GM19025 (cell line): ENCODE results near the gene RBM33.

Experiments
- ATAC-seq: cut with Tn5 transposase; IDR thresholded peaks from one replicate; pipeline ENCODE4 v1.9.1; 2021; ENCODE audit warnings: mild to moderate bottlenecking, low read depth, moderate library complexity; ENCODE audit not compliant: unreplicated experiment

RBM33 gene

DNA sequence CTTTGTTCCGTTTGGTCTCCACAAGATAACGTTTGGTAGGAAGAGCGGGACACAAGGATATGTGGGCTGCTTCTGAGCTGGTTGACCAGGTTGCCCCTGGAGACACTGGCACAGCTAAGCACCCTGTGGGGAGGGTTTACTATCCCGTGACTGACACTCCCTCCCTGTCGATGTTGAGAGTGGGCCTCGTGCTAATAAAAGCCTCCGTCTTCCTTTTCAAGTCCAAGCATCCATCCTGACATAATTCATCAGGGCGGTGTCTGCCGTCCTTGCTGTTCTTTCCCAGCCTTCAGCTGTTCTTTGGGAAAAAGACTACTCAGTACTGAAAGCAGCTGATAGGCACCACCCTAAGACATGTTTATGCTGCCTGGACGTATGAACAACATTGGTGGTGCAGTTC is 118.2 kb downstream of the RBM33 start:
- no peak for ATAC-seq

DNA sequence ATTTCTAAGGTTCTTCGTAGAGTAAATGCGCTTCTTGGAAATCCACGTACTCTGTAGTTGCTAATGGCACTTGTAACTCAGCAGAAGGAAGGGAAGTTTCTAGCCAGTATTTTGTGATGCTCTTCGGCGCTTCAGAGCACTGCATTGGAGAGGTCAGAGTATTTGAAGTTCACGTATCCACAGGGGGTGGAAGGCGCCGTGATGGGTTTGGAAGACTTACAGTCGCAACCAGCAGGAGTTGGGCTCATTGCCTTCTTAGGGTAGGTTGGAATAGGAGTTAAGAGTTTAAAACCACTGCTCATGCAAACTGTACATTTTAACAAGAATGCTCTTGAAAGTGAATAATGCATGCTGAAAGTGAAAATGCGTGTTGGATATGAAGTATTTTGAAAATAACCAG is 118.7 kb downstream of the RBM33 start:
- ATAC-seq = no peak

DNA sequence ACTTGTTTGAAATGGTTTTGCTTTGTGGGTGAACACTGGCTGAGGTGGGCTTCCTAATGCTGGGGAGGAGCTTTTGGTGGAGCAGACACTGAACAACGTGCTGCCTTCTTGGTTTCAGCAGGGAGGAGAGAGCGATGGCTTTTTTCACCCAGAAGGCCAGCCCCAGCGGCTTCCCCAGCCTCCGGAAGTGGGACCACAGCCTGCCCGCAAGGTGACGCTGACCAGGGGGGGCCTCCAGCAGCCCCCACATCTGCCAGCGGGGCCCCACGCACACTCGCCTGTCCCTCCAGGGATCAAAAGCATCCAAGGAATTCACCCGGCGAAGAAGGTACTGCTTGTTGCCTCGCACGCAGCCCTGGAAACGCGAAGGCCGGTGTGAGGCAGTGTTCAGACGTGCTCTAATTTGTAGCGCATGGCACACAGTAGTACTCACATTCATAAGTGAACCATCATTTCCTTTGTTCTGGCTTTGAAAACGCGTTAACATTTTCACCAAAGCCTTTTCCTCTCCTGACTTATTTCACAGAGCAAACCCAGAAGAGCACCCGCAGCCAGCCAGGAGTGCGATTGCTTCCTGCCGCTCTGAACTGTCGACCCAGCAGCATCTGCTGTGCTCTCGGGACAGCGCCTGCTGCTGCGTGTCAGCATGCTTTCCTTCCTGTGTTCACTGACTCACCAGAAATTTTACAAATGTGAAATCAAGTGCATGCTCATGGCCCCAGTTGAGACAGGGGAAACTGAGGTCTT is 119.4 kb downstream of the RBM33 start:
- ATAC-seq = no peak

DNA sequence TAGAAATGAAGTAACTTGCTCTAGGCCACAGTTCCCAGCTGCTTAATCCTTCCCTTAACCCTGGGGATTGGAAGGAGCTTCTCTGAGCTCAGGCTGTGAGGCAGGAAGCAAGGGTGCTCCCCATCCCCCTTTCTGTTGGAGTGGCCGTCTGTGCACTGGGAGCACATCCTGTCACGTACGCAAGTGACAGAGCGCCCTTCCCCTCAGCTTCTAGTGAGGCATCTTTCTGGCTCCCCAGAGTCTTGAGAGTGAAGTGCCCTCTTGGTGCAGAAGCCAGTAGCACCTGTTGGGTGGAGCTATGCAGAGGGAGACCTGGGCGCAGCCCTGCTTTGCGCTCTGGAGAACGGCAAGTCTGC is 120.0 kb downstream of the RBM33 start:
- ATAC-seq = no peak

DNA sequence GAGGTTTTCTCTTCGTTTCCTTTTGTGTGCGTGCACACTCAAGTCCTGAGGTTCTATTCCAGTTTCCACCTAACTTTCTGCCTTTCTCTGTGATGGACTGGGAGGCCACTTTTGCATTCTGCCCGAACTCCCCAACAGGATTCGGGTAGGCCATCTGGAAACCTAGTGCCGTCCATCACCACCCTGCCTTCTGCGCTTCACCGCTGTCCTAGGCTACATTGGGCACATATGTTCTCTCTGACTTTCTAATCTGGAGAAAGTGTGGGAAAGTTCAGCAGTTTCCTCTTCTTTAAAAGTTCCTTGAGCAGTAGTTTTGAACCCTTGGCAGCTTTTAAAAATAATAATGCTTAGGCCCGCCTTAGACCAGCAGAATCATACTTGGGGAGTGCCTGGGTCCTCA is 121.0 kb downstream of the RBM33 start:
- no peak for ATAC-seq

DNA sequence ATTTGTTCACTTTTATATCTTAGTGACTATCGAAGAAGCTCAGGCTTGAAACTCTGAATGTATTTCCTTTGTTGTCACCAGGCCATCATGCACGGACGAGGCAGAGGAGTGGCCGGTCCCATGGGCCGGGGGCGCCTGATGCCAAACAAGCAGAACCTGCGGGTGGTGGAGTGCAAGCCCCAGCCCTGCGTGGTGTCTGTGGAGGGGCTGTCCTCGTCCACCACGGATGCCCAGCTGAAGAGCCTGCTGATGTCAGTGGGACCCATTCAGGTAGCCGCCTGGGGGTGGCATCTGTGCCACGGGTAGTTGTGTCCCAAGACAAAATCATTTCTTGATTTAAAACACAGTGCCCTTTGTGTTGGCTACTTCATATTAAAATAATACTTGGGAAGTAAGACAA is 121.9 kb downstream of the RBM33 start:
- no peak for ATAC-seq

DNA sequence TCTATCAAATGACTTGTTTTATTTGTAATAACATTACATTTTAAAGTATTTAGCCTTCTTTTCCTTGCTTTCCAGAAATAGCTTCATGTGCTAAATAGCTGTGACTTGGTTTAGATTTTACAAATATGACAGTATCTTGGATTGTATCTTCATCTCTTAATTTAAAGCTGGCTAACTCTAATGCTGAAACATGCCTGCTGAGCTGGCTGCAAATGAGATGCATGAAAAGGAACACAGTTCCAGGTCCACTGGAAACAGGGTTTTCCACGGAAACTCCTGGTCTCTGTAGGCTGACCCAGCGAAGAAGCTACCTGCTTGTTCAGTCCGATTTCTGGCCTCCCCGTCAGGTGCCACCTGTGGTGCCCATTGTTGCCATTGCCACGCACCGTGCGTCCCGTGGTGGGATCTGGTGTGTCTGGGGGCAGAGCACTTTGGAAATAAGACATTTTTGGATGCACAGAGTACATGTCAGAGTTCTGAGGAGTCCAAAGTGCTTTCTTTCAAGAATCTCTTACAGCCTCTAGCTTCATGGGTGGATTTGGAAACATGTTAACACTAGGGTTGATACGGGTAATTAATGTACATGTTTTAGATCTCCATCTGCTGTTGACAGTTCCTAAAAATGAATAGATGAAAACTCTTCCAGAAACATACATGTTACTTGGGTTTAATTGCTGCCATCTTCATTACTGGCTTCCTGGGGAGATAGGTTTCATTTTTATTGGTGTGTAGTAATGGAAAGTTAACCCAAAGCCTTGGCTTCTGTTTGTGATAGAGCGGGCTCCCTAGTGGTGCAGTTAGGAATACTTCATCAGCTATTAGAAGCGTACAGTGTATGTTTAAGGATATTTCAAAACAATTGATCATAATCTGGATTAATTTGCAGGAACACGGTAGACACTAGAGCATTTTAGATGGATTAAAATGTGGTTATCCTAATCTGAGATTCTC is 122.8 kb downstream of the RBM33 start:
- no peak for ATAC-seq

DNA sequence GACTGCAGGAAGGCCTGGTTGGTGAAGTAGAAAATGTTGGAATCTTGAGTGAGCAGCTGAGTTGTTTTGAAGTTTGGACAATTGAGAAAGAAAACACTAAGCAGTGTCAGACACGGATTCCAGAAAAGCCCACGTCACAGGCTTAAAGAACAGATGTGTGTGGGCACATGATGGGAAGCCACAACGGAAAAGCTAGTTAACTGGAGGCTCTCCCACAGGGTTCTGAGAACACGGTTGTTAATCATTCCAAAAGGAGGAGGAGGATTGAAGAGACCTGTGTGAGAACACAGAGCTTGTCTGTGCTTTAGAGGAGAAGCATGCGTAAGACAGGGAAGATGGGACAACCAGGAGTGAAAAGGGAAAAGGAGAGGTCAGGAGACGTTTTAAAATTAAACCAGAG is 125.2 kb downstream of the RBM33 start:
- ATAC-seq = no peak

DNA sequence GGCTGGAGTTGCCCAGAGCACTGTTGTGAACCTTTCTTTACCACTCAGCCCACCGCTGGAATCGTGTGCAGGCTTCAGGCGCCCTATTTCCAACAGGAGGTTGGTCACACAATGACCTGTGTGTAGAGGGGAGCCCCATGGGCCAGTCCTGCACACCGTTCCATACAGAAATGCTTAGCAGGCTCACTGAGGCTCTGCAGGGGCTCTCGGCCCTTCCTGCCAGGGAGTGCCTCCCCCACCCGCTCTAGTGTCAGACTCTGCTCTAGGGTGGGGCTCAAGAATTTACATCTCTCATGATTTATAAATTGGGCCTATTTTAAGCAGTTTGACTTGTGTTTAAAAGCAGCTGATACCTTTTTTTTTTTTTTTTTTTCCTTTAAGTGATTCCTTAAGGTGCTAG is 125.8 kb downstream of the RBM33 start:
- no peak for ATAC-seq

DNA sequence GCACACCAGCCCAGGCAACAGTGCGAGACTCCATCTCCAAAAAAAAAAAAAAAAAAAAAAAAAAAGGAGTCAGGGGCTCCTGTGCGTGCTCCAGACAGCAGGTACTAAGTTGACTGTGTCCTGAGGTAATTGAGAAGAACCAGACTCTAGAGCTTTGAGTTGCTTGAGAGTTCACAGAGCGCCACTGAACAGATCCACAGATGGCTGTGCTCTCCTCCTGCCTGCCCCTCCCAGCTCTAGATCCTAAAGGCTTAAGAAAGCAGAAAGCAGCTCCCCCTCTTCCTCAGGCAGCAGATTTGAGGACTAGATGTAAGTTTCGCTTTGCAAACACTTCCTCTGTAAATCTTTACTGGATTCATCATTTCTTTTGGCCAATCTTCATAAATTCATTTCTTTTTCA is 129.1 kb downstream of the RBM33 start:
- no peak for ATAC-seq

DNA sequence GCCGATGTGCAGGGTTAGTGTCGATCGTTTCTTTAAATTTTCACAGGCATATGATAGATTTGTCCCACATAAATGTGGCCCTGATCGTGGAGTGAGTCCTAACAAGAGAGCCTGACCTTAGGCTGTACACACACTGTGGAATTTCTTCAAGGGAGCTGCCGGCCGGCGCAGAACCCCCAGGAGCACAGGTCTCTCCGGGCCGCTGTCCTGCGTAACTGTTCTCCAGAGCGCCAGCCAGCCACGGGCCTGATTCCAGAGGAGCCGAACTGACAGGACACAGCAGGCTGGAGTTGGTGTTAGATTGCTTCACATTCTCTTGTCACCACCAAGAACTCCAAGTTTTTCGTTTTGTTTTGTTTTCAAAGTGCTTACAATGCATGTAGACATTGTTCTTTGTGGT is 130.5 kb downstream of the RBM33 start:
- no peak for ATAC-seq

DNA sequence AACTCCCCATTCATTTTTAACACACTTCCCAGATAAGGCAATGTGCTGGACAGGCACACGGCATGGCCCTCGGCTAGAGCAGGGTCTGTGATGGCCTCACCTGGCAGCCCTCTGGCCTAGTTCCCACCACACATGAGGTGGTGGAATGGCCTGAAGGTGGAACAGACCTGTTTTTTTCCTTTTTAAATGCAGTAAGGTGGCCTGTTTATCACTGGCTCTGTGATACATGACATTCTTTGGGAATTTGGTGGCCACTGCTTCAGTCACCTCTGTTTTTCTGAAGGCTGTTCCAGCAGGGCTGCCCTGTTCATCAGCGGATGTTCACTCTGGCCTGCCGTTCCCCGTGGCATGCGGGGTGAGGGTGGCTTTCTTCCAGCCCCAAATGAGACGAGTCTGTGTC is 131.2 kb downstream of the RBM33 start:
- ATAC-seq = no peak

DNA sequence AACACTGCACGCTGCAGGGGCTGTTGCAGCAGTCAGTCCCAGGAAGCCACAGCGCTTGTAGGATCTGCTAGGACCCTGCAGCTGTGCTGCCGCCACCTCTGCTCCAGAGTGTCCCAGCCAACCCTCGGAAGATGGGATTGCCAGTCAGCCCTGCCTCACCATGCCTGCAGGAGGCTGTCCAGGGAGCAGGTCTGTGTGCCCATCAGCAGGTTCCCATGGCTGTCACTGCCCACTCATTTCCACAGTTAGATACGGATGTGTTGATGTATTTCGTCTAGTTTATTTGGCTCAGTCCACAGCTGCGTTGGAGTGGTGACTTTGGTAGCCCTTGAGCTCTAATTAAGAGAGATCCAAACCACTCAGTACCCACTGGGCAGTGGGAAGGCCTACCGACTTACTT is 132.1 kb downstream of the RBM33 start:
- ATAC-seq = no peak

DNA sequence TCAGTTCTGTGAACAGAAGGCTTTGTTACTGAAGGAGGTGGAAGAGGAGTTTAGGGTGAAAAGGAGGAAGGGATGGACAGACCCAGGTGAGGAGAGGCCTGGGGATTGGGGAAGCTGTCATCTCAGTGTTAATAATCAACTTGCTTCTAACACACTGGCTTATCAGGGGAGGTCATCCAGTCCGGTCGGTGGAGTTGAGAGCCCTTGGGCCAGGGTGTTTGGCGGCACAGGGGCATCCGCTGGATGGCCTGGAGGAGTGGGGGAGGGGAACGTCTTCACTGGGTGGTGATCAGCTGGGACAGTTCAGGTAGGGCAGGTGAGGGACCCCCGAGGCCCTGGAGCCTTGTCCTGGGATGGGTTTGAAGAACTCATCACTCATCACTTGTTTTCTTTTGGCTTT is 133.9 kb downstream of the RBM33 start:
- ATAC-seq = no peak

DNA sequence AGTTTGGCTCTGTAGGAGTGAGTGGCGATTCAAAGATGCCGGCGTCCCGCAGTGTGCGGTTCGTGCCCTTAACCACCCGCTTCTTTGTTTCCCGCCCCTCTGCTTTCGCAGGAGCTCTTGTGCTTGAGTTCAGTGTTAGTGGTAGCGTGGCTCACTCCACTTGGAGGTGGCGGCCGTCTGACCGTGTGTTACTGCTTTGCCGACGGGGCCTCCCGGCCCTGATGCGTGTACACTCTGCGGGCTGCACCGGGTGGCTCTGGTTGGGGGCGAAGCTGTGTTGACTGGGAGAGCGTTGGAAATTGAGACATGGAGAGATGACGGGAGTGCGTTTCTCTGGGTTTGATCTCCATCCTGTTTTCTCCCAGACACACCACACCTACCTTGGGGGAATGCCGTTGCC is 136.4 kb downstream of the RBM33 start:
- no peak for ATAC-seq

DNA sequence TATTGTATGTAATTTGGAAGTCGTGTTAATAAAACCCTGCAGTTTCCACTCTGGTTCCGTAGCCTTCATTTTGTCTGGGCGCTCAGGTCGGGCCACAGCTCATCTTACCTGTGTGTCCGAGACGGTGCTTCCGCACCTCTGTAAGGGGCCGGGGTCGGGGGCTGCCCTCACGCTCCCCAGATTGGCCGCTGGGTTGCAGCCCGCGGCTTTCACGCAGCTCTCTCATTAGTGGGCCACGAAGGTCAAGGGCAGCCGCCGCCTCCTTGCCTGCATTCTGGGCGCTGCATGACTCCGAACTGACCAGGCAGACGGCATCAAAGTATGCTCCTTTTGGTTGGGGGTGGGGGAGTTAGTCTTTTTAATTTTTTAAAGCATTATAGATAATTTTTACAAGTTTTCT is 137.0 kb downstream of the RBM33 start:
- ATAC-seq = no peak

DNA sequence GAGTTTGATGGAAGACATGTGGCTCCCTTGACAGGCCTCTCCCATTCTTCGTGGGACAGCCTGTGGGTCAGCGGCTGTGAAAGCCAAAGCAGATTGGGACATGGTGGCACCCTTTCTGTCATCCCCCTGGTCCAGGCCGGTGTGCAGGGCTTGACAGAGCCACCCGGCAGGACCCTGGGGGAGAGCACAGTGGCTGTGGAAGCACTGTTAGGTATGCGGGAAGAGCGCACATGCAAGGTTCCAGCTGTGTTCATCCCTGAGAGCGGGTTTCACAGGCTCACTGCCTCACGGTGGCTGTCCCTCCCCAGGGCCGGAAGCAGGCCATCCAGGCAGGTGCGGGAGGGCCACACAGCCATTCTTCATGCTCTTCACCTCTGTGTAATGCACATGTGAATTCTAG is 138.0 kb downstream of the RBM33 start:
- ATAC-seq = no peak

DNA sequence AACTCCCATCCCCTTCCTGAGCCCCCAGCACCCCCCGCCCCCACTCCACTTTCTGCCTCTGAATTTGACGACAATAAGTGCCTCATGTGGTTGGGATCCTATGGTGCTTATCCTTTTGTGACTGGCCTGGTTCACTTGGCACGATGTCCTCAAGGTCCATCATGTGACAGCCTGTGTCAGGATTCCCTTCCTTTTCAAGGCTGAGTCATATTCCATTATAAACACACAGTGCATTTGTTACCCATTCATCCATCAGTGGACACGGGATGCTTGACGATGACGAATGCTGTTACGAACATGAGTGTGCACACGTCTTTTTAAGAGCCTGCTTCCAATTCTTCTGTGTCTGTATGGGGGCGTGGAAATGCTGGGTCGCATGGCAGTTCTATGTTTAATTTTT is 141.1 kb downstream of the RBM33 start:
- no peak for ATAC-seq

DNA sequence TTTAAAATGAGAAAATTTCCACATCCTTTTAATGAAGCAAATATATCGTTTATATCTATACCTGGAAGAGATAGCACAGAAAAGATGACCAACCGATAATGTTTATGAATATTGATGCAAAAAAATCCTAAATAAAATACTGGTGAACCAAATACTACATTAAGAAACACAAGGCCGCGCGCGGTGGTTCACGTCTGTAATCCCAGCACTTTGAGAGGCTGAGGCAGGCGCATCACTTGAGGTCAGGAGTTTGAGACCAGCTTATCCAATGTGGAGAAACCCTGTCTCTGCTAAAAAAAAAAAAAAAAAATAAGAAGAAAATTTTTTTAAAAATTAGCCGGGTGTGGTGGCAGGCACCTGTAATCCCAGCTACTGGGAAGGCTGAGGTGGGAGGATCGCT is 142.0 kb downstream of the RBM33 start:
- ATAC-seq = no peak

DNA sequence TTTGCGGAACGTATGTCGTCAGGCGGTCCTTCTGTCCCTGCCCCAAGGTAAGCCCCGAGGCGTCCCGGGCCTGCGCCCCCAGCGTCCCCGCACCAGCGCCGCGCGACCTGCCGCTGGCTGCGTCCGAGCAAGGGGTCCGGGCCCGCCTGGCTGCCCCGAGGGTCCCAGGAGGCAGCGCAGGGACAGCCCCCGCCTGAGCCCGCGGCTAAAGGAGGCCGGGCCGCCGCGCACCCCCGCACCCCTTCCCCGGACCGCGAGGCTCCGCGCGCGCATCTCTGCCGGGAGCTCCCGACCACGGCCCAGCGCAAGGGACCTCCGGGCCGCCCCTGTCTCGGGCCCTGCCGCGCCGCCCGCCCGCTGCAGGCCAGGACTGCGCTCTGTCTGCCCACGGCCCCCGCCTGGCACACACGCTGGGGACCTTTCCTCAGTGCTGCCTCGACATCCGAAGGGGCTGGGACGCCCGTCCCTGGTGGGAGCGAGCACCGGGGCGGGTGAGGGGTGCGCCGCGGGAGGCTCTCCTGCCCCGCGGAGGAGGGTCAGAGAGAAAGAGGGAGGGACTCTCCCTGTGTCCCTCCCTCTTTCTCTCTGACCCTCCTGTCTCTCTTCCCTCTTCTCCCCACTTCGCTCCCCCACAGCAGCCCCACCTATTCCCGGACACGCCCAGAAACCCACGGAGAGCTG is 142.8 kb downstream of the RBM33 start:
- ATAC-seq = no peak

DNA sequence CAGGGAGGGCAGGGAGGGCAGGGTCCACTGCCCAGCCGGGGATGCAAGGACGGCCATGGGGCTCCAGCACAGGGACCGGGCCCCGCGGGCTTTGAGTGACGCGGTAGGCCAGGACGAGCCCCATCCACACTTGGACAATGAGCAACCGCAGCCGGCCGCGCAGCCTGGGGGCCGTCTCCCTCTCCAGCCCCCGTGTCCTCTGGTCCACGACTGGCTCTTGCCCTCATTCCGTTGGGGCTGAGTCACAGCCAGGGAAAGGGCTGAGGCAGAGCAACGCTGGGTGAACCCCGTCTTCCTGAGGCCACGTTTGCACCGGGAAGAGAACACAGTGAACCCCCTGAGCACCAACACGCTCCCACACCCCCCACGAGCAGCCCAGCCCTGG is 144.1 kb downstream of the RBM33 start:
- no peak for ATAC-seq
